HEK293 (cell line): ENCODE data around the gene UGT1A8.

Source experiments
- CTCF ChIA-PET: fragments of 350-600 bp; formaldehyde crosslinking; extraction: SDS; loops from one replicate; lab custom pipeline; 2021; ENCODE audit warnings: antibody characterized with exemption; lab: Yijun Ruan, JAX
- POLR2A ChIA-PET: fragments of 300-600 bp; formaldehyde crosslinking; extraction: SDS; loops from one replicate; lab custom pipeline; 2020; ENCODE audit warnings: antibody characterized with exemption, inconsistent platforms; lab: Yijun Ruan, JAX
- H3K27ac ChIP-seq: fragments of 200-500 bp; sonication (Bioruptor generic); 2 replicates; pipeline ENCODE4 v1.5.1; 2014; ENCODE audit warnings: low read depth, low read length, control low read depth, inconsistent platforms; ENCODE audit errors: extremely low read depth
- H3K36me3 ChIP-seq, 2 experiments: fragments of 200-500 bp in 1 of 2; sonication (Bioruptor generic) in 1 of 2; 1 replicate in 1 of 2; 2 replicates in 1 of 2; pipeline ENCODE4 v1.5.1; 2014 to 2017; ENCODE audit warnings: inconsistent platforms in 2 of 2, low read length in 2 of 2; ENCODE audit not compliant: control insufficient read depth in 2 of 2, insufficient read depth in 1 of 2
- H3K4me1 ChIP-seq: fragments of 200-500 bp; sonication (Bioruptor generic); 2 replicates; pipeline ENCODE4 v1.5.1; 2014; ENCODE audit warnings: mild to moderate bottlenecking, low read length, inconsistent platforms; ENCODE audit not compliant: control insufficient read depth, insufficient read depth
- H3K4me3 ChIP-seq: 2 replicates; pipeline ENCODE4 v1.5.1; 2011; ENCODE audit warnings: low read depth, mild to moderate bottlenecking, control low read depth, low read length, moderate library complexity
- H3K9me3 ChIP-seq: fragments of 200-500 bp; sonication (Bioruptor generic); 2 replicates; pipeline ENCODE4 v1.5.1; 2014; ENCODE audit warnings: low read depth, low read length, inconsistent platforms; ENCODE audit not compliant: control insufficient read depth, insufficient read depth
- KLF7 ChIP-seq: fragments of 450-650 bp; formaldehyde crosslinking; IDR thresholded peaks from 2 replicates; pipeline ENCODE4 v1.5.1; 2016; ENCODE audit warnings: missing biosample characterization, missing genetic modification characterization, borderline replicate concordance
- MYNN ChIP-seq: fragments of 450-650 bp; formaldehyde crosslinking; IDR thresholded peaks from 2 replicates; pipeline ENCODE4 v1.5.1; 2016; ENCODE audit warnings: missing biosample characterization, missing genetic modification characterization, borderline replicate concordance
- PRDM1 ChIP-seq: fragments of 450-650 bp; formaldehyde crosslinking; IDR thresholded peaks from 2 replicates; pipeline ENCODE4; 2016; ENCODE audit warnings: missing biosample characterization, missing genetic modification characterization
- TCF7L2 ChIP-seq: IDR thresholded peaks from 2 replicates; pipeline ENCODE4 v1.6.1; 2011; ENCODE audit warnings: low read depth, mild to moderate bottlenecking, inconsistent platforms, low read length, moderate library complexity, borderline replicate concordance
- ZBTB44 ChIP-seq: fragments of 450-650 bp; IDR thresholded peaks from 2 replicates; pipeline ENCODE4 v1.5.1; 2018; ENCODE audit warnings: missing biosample characterization, mild to moderate bottlenecking, missing genetic modification characterization
- ZNF133 ChIP-seq: fragments of 450-650 bp; formaldehyde crosslinking; IDR thresholded peaks from 2 replicates; pipeline ENCODE4 v1.5.1; 2016; ENCODE audit warnings: missing biosample characterization, missing genetic modification characterization
- ZNF148 ChIP-seq: fragments of 450-650 bp; formaldehyde crosslinking; IDR thresholded peaks from 2 replicates; pipeline ENCODE4 v1.5.0; 2017; ENCODE audit warnings: missing biosample characterization, missing genetic modification characterization, borderline replicate concordance
- ZNF274 ChIP-seq, 2 experiments: fragments of 200-500 bp in 1 of 2; fragments of 450-650 bp in 1 of 2; sonication (Bioruptor generic) in 1 of 2; formaldehyde crosslinking in 1 of 2; IDR thresholded peaks; 2 replicates each; pipeline versions ENCODE4 v1.5.1 to v1.6.1; 2014 to 2016; ENCODE audit warnings: borderline replicate concordance in 1 of 2, inconsistent platforms in 1 of 2, low read length in 1 of 2, missing biosample characterization in 1 of 2, missing genetic modification characterization in 1 of 2
- ZNF37A ChIP-seq: fragments of 450-650 bp; IDR thresholded peaks from 2 replicates; pipeline ENCODE4 v1.5.1; 2018; ENCODE audit warnings: missing biosample characterization, missing genetic modification characterization
- ZNF398 ChIP-seq: fragments of 450-650 bp; formaldehyde crosslinking; IDR thresholded peaks from 2 replicates; pipeline ENCODE4 v1.5.1; 2017; ENCODE audit warnings: missing biosample characterization, missing genetic modification characterization
- ZNF426 ChIP-seq: fragments of 450-650 bp; formaldehyde crosslinking; IDR thresholded peaks from 2 replicates; pipeline ENCODE4 v1.5.1; 2017; ENCODE audit warnings: missing biosample characterization, missing genetic modification characterization, mild to moderate bottlenecking, inconsistent platforms, moderate library complexity
- ZNF433 ChIP-seq: fragments of 450-650 bp; formaldehyde crosslinking; IDR thresholded peaks from 2 replicates; pipeline ENCODE4 v1.5.1; 2016; ENCODE audit warnings: missing biosample characterization, missing genetic modification characterization, low read depth
- ZNF488 ChIP-seq: fragments of 450-650 bp; formaldehyde crosslinking; IDR thresholded peaks from 2 replicates; pipeline ENCODE4 v1.5.1; 2016; ENCODE audit warnings: missing biosample characterization, missing genetic modification characterization
- ZNF510 ChIP-seq: fragments of 450-650 bp; formaldehyde crosslinking; IDR thresholded peaks from 2 replicates; pipeline ENCODE4 v1.5.1; 2018; ENCODE audit warnings: mild to moderate bottlenecking, missing genetic modification characterization, missing biosample characterization; ENCODE audit not compliant: insufficient replicate concordance
- ZNF521 ChIP-seq: fragments of 450-650 bp; formaldehyde crosslinking; IDR thresholded peaks from 2 replicates; pipeline ENCODE4 v1.5.1; 2017; ENCODE audit warnings: missing biosample characterization, mild to moderate bottlenecking, missing genetic modification characterization
- ZNF596 ChIP-seq: fragments of 450-650 bp; IDR thresholded peaks from 2 replicates; pipeline ENCODE4 v1.5.0; 2018; ENCODE audit warnings: missing biosample characterization, mild to moderate bottlenecking, missing genetic modification characterization, moderate library complexity
- ZNF629 ChIP-seq: fragments of 450-650 bp; formaldehyde crosslinking; IDR thresholded peaks from 2 replicates; pipeline ENCODE4 v1.5.1; 2017; ENCODE audit warnings: missing biosample characterization, missing genetic modification characterization
- TF ChIP-seq, protein P1 (sequence below): fragments of 450-650 bp; formaldehyde crosslinking; IDR thresholded peaks from 2 replicates; pipeline ENCODE4; 2016; ENCODE audit warnings: missing biosample characterization, missing genetic modification characterization

The UGT1A8 gene

GRCh38 chr2:233611284-233611683, 6.1 kb upstream of the UGT1A8 start (continued):
- TF ChIP-seq, protein P1, sequence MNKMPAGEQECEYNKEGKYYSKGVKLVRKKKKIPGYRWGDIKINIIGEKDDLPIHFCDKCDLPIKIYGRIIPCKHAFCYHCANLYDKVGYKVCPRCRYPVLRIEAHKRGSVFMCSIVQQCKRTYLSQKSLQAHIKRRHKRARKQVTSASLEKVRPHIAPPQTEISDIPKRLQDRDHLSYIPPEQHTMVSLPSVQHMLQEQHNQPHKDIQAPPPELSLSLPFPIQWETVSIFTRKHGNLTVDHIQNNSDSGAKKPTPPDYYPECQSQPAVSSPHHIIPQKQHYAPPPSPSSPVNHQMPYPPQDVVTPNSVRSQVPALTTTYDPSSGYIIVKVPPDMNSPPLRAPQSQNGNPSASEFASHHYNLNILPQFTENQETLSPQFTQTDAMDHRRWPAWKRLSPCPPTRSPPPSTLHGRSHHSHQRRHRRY (tag by site-specific recombination) = no peak
- TF ChIP-seq ZNF596 (tag by site-specific recombination) (no peak), ZBTB44 (tag by site-specific recombination) (no peak), ZNF426 (tag by site-specific recombination) (no peak), ZNF510 (no peak), ZNF433 (tag by site-specific recombination) (no peak)

DNA sequence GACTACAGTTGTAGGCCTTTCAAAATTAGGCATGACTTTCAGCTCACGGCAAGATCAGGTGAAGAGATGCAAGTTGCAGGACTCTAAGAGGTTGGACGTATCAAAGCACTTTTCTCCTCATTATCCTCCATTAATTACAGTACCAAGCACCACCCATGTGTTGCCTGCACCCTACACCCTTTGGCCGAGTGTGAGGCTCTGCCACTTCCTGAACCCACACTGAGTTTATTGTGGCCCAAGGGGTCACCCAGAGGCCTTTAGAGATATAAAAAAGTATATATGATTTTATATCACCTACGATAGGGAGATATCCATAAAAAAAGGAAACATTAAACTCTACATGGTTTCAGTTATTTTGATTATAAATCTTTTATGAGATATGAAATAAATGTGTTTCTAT, 2.8 kb downstream of the UGT1A8 start:
- POLR2A ChIA-PET = no interaction called here
- no peak for TF ChIP-seq PRDM1 (tag by site-specific recombination)
- no peak for TF ChIP-seq ZNF629 (tag by site-specific recombination)
- no peak for TF ChIP-seq ZNF488 (tag by site-specific recombination)
- TF ChIP-seq ZNF398 (tag by site-specific recombination) = no peak
- no peak for TF ChIP-seq KLF7 (tag by site-specific recombination)
- TF ChIP-seq MYNN (tag by site-specific recombination) = no peak
- no peak for TF ChIP-seq ZNF148 (tag by site-specific recombination)
- no peak for TF ChIP-seq ZNF133 (tag by site-specific recombination)
- no peak for TF ChIP-seq ZNF274 (IDR thresholded peaks at IDR 0.05; ENCODE audit: low read length)
- TF ChIP-seq ZNF274 (tag by site-specific recombination; IDR thresholded peaks at IDR 0.05; ENCODE audit: borderline replicate concordance) = no peak
- TF ChIP-seq TCF7L2 = no peak
- no peak for TF ChIP-seq ZNF37A (tag by site-specific recombination)
- TF ChIP-seq ZNF521 (tag by site-specific recombination) = no peak

More for the DNA sequence above, 2.8 kb downstream of the UGT1A8 start:
- H3K9me3 ChIP-seq = no peaks in the 10 kb centered on the region
- H3K4me3 ChIP-seq = no peak overlapping the region
- H3K27ac ChIP-seq = no peak overlapping the region
- no peaks in the 10 kb centered on the region for H3K36me3 ChIP-seq
- H3K4me1 ChIP-seq = no peaks in the 10 kb centered on the region
- CTCF ChIA-PET = no interaction called here
